Stimulated activated naive B cell treated with anti-CD40 and anti-IgM and Interleukin-4, amounts not matched to agents 10 μg/mL and 1 μg/mL and 100 μg/mL, for 72 hours (primary cell): ENCODE measurements around the gene NOL6.
A peak's percentile ranks its signal among the peaks of the same experiment; 100 is the strongest.
"Not testable (repeated sequence)": the region's sequence is repeated elsewhere in the genome, so short reads cannot be mapped to it uniquely, and the experiment has no call there.

Source experiments
- ATAC-seq, 2 donors: fragments of 150-1000 bp; cut with Tn5 transposase; replicated peaks; 2 replicates each; pipeline ENCODE4 v1.10.0; 2021; ENCODE audit warnings: moderate library complexity in 1 of 2
- DNase-seq: peaks from one replicate; pipeline ENCODE4 v3.0.0; 2021
- H3K27ac Mint-ChIP-seq: one replicate; pipeline ENCODE4 v1.8.0; 2022; ENCODE audit warnings: mild to moderate bottlenecking, mixed read lengths
- H3K27me3 Mint-ChIP-seq, 2 donors: one replicate each; pipeline ENCODE4 v1.8.0; 2022; ENCODE audit warnings: mixed read lengths in 2 of 2
- H3K36me3 Mint-ChIP-seq, 2 donors: one replicate each; pipeline ENCODE4 v1.8.0; 2022; ENCODE audit warnings: mixed read lengths in 2 of 2, mild to moderate bottlenecking in 1 of 2
- H3K4me1 Mint-ChIP-seq, 2 donors: one replicate each; pipeline ENCODE4 v1.8.0; 2022; ENCODE audit warnings: mixed read lengths in 2 of 2, mild to moderate bottlenecking in 1 of 2
- H3K4me3 Mint-ChIP-seq, 2 donors: one replicate each; pipeline ENCODE4 v1.8.0; 2022; ENCODE audit warnings: mild to moderate bottlenecking in 2 of 2, mixed read lengths in 2 of 2, moderate library complexity in 1 of 2
- H3K9me3 Mint-ChIP-seq, 2 donors: one replicate each; pipeline ENCODE4 v1.8.0; 2022; ENCODE audit warnings: mixed read lengths in 2 of 2, mild to moderate bottlenecking in 1 of 2

The NOL6 gene

DNA sequence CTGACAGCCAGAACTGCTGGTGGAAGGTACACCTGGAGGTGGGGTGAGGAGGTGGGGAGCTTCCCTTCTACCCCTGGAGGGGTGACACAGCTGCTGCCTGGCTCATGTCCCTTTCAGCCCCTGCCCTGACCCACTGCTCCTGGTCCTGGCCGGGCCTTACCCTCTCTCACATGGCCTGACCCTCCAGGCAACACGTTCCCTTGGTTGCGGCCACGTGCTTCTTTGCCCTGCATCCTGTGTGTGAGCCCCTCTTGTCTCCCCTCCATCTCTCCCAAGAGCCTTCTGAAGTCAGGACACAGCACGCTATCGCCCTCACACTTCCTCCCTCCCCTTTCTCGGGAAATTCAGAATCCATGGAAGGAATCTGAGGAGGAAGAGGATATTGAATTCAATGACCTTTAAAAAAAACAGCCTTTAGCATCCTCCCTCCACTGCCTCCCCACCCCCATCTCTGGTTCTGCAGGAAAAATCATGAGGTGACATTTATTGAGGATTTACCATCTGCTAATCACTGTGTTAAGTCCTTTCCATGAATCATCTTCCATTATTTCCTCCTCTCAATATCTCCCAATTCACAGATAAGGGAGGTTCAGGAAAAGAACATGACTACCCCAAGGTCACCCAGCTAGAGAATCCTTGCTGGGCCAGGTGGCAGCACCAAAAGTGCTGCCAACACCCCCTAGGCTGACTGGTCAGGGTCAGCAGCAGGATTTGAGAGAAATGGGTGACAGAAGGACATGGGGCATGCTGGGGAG, 34.6 kb downstream of the NOL6 start:
- Mint-ChIP-seq H3K4me3 (no peak overlapping the region), H3K27ac (no peak overlapping the region), H3K36me3 (no peaks in the 10 kb centered on the region), H3K9me3 (no peaks in the 10 kb centered on the region), H3K27me3 (peaks cover 15 to 29% of the 10 kb centered on the region in 2 donors), H3K4me1 (peaks cover 4 to 7% of the 10 kb centered on the region in 2 donors)
- DNase-seq (no peak), ATAC-seq (no peak)

DNA sequence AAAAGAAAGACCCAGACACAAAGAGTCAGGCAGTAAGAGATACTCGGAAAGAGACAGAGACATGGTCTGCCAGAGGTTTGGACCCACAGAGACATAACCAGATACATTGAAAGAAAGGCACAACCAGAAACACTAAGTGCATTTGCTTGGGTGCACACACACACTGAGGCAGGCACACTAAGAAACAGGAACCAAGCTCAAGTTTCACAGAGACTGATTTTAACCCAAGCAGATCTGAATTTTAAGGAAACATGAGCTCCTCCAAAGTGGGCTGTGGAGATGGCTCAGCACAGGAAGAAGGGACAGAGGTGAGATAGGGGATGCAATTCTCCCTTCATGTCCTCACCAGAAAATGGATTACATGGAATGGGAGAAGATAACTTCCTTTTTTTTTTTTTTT, 35.8 kb downstream of the NOL6 start:
- no peaks in the 10 kb centered on the region for H3K36me3 Mint-ChIP-seq
- H3K27ac Mint-ChIP-seq = no peak overlapping the region
- peaks cover 4 to 7% of the 10 kb centered on the region in 2 donors for H3K4me1 Mint-ChIP-seq
- peak; percentile 55 to 63 for ATAC-seq
- no peak overlapping the region for H3K4me3 Mint-ChIP-seq
- DNase-seq = no peak
- H3K9me3 Mint-ChIP-seq = no peaks in the 10 kb centered on the region
- H3K27me3 Mint-ChIP-seq = peaks cover 16 to 31% of the 10 kb centered on the region in 2 donors

- Mint-ChIP-seq H3K4me3 (no peak overlapping the region), H3K9me3 (no peaks in the 10 kb centered on the region), H3K4me1 (peaks cover 4 to 7% of the 10 kb centered on the region in 2 donors), H3K27ac (no peak overlapping the region), H3K36me3 (no peaks in the 10 kb centered on the region), H3K27me3 (peaks cover 16 to 31% of the 10 kb centered on the region in 2 donors)
- DNase-seq (no peak), ATAC-seq (no peak)
Observed at GRCh38 chr9:33437205-33437604, 36.5 kb downstream of the NOL6 start.

- Mint-ChIP-seq H3K27ac (no peak overlapping the region), H3K27me3 (peaks cover 18 to 31% of the 10 kb centered on the region in 2 donors), H3K4me3 (no peak overlapping the region), H3K36me3 (no peaks in the 10 kb centered on the region), H3K4me1 (peaks cover 4 to 7% of the 10 kb centered on the region in 2 donors), H3K9me3 (no peaks in the 10 kb centered on the region)
- ATAC-seq (no peak), DNase-seq (no peak)
Observed at GRCh38 chr9:33436445-33436844, 37.3 kb downstream of the NOL6 start.

DNA sequence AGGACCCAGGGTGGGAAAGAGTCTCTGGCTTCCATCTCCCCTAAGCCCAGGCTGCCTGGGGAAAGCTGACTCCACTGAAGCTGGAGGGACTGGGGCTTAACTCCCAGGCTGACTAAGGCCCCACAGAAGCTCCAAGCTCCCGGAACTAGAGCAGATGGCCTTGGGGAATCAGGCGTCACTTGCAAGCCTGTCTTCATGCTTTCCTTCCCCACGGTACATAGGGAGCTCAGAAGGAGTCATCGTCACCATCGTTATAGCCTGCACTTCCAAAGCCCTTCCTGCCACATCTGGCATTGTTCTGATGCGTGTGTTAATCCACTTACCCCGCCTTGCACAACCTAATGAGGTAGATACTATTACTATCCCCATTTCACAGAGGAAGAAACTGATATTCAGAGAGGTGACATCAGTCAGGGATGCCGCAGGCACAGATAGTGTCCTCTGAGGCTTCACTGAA, 37.9 kb downstream of the NOL6 start:
- peaks cover 4 to 7% of the 10 kb centered on the region in 2 donors for H3K4me1 Mint-ChIP-seq
- no peak overlapping the region for H3K27ac Mint-ChIP-seq
- H3K27me3 Mint-ChIP-seq = peaks cover 20 to 30% of the 10 kb centered on the region in 2 donors
- H3K9me3 Mint-ChIP-seq = no peaks in the 10 kb centered on the region
- ATAC-seq (no peak), DNase-seq (no peak)
- no peaks in the 10 kb centered on the region for H3K36me3 Mint-ChIP-seq
- no peak overlapping the region for H3K4me3 Mint-ChIP-seq

DNA sequence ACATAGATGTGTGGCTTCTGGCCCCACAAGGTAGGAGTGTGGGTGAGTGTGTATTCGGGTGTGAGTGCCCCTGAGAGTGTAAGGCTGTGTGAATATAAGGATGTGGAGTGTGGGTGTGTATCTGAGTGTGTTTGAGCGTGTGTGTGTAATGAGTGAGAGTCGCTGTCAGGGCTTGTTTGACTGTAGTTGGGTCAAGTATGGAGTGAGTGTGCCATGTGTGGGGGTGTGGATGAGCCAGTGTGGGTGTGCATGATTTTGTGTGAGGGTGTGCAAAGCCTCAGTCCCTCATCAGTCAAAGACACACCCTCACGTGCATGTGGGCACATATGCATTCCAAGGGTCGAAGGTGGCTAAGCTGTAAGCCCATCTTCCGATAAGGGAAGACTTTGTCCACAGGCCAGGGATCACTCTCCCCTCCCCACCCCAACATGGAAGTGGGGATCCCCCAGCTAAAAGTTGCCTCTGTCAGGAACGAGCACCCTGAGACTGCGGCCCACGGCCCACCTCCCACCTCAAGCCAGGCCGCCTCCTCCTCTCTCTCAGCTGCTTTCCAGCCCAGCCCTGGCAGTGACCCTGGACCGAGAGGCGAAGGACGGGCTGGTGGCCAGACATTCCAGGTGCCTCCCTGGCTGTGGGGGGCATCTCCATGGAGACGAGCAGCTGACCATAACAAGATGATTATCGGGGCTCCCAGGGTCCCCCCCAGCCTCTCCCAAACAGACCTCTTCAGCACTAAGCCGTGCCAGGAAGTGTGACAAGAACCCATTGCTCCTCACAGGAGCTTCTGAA, 39.2 kb downstream of the NOL6 start:
- Mint-ChIP-seq H3K9me3 (no peaks in the 10 kb centered on the region), H3K36me3 (no peaks in the 10 kb centered on the region), H3K27ac (no peak overlapping the region), H3K4me3 (no peak overlapping the region), H3K4me1 (peaks cover 4 to 7% of the 10 kb centered on the region in 2 donors), H3K27me3 (peaks cover 17% of the 10 kb centered on the region in 2 donors)
- DNase-seq (no peak), ATAC-seq (no peak)

DNA sequence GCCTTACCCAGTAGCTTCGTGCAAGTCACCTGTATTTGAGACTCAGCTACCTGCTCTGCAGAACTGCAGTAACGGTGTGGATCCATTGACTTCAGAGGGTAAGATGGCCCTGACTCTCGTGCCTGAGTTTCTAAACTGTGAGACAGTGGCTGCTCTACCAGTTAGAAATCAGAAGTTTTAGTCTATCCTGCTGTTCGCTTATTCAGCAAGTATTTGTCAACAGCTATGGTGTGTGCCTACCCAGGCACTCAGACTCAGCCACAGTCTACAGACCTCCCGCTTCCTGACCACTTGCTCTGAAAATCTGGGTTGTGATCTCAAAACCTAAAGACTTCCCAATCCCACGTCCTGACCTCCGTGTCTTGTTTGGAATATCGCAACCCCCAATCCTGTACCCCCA, 39.9 kb downstream of the NOL6 start:
- Mint-ChIP-seq H3K4me1 (peaks cover 4 to 7% of the 10 kb centered on the region in 2 donors), H3K4me3 (no peak overlapping the region), H3K9me3 (no peaks in the 10 kb centered on the region), H3K36me3 (no peaks in the 10 kb centered on the region), H3K27me3 (peaks cover 11 to 12% of the 10 kb centered on the region in 2 donors), H3K27ac (no peak overlapping the region)
- DNase-seq = no peak
- no peak for ATAC-seq

- Mint-ChIP-seq H3K27me3 (peaks cover 11 to 12% of the 10 kb centered on the region in 2 donors), H3K27ac (peak overlapping the region; percentile 68), H3K36me3 (no peaks in the 10 kb centered on the region), H3K9me3 (no peaks in the 10 kb centered on the region), H3K4me3 (no peak overlapping the region), H3K4me1 (no peaks in the 10 kb centered on the region)
- DNase-seq (no peak), ATAC-seq (no peak)
Observed at GRCh38 chr9:33431420-33431819, 42.3 kb downstream of the NOL6 start.

GRCh38 chr9:33430942-33431341, 42.8 kb downstream of the NOL6 start:
- no peak overlapping the region for H3K4me3 Mint-ChIP-seq
- no peaks in the 10 kb centered on the region for H3K9me3 Mint-ChIP-seq
- ATAC-seq (no peak), DNase-seq (no peak)
- no peaks in the 10 kb centered on the region for H3K4me1 Mint-ChIP-seq
- H3K27ac Mint-ChIP-seq = no peak overlapping the region
- peaks cover 10 to 12% of the 10 kb centered on the region in 2 donors for H3K27me3 Mint-ChIP-seq
- H3K36me3 Mint-ChIP-seq = no peaks in the 10 kb centered on the region

- no peak for DNase-seq
- no peaks in the 10 kb centered on the region for H3K36me3 Mint-ChIP-seq
- H3K27ac Mint-ChIP-seq = no peak overlapping the region
- no peak for ATAC-seq
- H3K9me3 Mint-ChIP-seq = no peaks in the 10 kb centered on the region
- H3K27me3 Mint-ChIP-seq = peaks cover 7 to 13% of the 10 kb centered on the region in 2 donors
- H3K4me3 Mint-ChIP-seq = no peak overlapping the region
- no peaks in the 10 kb centered on the region for H3K4me1 Mint-ChIP-seq
Observed at GRCh38 chr9:33429256-33429985, 44.3 kb downstream of the NOL6 start.

DNA sequence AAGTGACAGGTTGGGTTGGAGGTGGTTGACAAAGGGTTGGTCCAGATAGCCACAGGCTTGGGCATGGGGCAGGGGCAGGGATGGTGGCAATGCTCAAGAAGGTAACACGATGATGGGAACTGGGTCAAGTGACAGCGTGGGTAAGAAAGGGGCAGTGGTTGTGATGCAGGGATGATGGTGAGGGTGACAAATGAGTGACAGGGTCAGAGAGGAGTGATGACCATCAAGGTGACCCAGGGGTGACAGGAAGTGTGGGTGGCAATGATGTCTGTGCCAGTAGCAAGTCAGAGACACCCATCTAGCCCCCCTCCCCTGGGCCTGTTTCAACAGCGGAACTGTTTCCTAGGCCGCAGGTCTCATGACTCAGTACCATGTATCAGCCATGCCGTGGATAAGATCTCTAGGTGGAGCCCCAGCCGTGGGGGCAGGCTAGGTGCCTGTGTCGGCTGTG, 46.9 kb downstream of the NOL6 start:
- Mint-ChIP-seq H3K4me1 (no peaks in the 10 kb centered on the region), H3K36me3 (no peaks in the 10 kb centered on the region), H3K27me3 (peaks cover 4 to 8% of the 10 kb centered on the region in 2 donors), H3K4me3 (no peak overlapping the region), H3K27ac (no peak overlapping the region), H3K9me3 (no peaks in the 10 kb centered on the region)
- ATAC-seq (no peak), DNase-seq (no peak)

DNA sequence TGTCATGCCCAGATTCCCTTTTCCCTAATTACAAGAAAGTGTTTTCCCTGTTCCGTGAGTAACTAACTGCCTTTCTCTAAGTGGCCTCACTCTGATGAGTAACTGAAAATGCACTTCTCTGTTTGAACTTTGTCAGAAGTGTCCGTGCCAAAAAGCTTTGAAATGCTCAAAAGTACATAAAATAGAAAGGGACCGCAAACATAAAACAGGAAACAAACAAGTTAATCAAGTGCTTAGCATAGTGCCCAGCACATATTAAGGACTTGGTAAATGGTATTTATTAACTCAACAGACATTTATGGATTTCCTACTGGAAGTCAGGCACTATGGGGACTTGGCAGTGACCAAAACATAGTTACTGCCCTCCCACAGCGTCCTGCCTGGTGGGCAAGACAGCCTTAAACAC, 48.6 kb downstream of the NOL6 start:
- Mint-ChIP-seq H3K27ac (no peak overlapping the region), H3K4me1 (no peaks in the 10 kb centered on the region), H3K4me3 (no peak overlapping the region), H3K36me3 (no peaks in the 10 kb centered on the region), H3K27me3 (peaks cover 1 to 11% of the 10 kb centered on the region in 2 donors), H3K9me3 (no peaks in the 10 kb centered on the region)
- no peak for DNase-seq
- no peak for ATAC-seq

- not testable (repeated sequence) for H3K9me3 Mint-ChIP-seq, H3K27ac Mint-ChIP-seq, H3K4me3 Mint-ChIP-seq, DNase-seq, ATAC-seq, H3K4me1 Mint-ChIP-seq, H3K36me3 Mint-ChIP-seq
- peaks cover 6 to 14% of the 10 kb centered on the region in 2 donors for H3K27me3 Mint-ChIP-seq
Observed at GRCh38 chr9:33424492-33424891, 49.2 kb downstream of the NOL6 start.

DNA sequence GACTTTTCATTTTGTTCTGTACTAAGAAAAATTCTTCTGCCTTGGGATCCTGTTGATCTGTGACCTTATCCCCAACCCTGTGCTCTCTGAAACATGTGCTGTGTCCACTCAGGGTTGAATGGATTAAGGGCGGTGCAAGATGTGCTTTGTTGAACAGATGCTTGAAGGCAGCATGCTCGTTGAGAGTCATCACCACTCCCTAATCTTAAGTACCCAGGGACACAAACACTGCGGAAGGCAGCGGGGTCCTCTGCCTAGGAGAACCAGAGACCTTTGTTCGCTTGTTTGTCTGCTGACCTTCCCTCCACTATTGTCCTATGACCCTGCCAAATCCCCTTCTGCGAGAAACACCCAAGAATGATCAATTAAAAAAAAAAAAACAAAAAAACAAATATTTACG, 49.7 kb downstream of the NOL6 start:
- H3K9me3 Mint-ChIP-seq, DNase-seq, H3K4me3 Mint-ChIP-seq, ATAC-seq, H3K36me3 Mint-ChIP-seq, H3K4me1 Mint-ChIP-seq, H3K27ac Mint-ChIP-seq: not testable (repeated sequence)
- H3K27me3 Mint-ChIP-seq = peaks cover 6 to 14% of the 10 kb centered on the region in 2 donors
